Measurements from ENCODE around the gene PSMG3. TPM values are rescaled to one million over a fixed set of nuclear protein-coding genes. Genes with fewer than 3 reads are reported as not detected.
A peak's percentile ranks its signal among the peaks of the same experiment; 100 is the strongest.

The PSMG3 gene
- total and polyA plus RNA-seq, 4 donors: 14.1 to 45.2 (median 30.9) TPM

DNA sequence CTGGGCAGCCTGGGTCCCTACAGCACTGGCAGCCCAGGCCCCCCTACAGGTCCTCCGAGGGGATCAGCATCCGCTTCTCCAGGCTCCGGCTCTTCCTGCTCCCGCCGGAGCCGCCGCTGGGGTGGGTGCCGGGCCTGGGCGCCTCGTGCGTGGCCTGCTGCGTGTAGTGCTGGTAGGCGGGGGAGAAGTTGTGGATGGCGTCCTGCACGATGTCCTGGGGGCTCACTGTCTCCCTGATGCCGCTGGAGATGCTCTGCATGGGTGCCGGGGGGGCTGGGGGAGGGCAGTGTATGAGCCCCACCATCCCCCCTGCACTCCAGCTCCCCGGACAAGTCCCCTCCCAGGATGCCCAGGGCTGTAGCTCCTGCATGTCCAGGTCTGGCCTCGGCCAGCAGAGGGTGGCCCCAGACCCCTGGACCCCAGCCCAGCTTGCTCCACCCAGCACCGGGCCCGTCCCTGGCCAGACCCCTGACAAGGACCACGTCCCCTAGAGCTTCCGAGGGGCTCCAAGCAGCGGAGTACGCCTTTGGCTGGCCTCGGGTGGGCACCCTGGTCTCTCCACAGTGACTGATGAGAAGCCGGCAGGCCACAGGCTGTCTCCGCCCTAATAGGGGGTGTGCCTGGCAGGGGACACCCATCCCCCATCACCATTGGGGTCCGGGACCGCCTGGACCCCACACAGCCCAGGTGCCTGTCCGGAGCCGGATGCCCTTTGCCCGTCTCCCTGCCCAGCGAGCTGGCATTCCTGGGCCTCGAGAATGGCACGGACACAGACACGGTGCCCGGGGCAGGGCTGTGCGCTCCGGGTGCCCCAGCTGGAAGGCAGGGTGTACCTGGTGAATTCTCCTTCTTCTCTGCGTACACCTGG lies 22.7 kb downstream of the PSMG3 start:
- 87 to 89% methylated on average over 39 to 41 of the region's 41 CpGs for WGBS, 2 donors
- no peaks in the 10 kb centered on the region for H3K4me1 ChIP-seq (ENCODE audit: control insufficient read depth in 1 of 2, insufficient read depth in 2 of 2, low read length in 2 of 2)
- H3K27me3 ChIP-seq (ENCODE audit: control insufficient read depth in 1 of 2, insufficient read depth in 2 of 2, low read length in 1 of 2): no peaks in the 10 kb centered on the region
- no peak overlapping the region for H3K4me3 ChIP-seq (ENCODE audit: low read length in 2 of 2)
- no peaks in the 10 kb centered on the region for H3K36me3 ChIP-seq (ENCODE audit: control insufficient read depth in 1 of 2, insufficient read depth in 2 of 2, low read length in 1 of 2)
- ATAC-seq (ENCODE audit: low FRiP score): no peak
- H3K9me3 ChIP-seq (ENCODE audit: control insufficient read depth, low read length): no peaks in the 10 kb centered on the region
- H3K27ac ChIP-seq (ENCODE audit: low read depth in 1 of 2, low read length in 2 of 2): no peak overlapping the region
- DNase-seq: no peak
- intact Hi-C loops (cut with DNase I): no loop called here

DNA sequence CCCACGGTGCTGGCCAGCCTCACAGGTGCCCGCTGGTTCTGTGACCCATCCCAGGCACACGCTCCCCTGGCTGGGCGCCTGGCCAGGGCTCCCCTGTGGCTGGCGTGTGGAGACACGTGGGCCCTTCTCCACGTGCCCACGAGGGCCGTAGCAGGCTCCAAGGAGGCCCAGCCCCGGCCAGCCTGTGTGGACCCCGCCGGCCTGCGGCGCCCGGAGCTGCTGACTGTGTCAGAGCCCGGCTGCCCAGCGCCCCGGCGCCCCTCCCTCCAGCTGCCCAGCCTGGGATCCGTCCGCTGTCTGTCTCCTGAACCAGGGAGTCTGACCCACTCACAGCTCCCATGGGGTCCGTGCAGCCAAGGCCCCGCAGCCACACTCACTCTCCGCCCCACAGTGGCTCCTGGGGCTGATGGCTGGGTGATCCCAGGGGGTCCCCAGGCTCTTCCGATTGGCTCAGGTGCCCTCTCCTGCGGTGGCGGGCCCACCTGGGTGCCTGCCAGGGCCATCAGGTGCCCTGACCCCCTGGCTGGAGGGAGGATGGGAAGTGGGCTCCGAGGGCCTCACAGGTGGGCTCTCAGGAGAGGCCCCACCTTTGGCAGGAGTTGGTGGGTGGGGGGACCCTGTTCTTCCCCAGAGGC lies 23.4 kb downstream of the PSMG3 start:
- Histone ChIP-seq H3K9me3 (ENCODE audit: control insufficient read depth, low read length) (no peaks in the 10 kb centered on the region), H3K27ac (ENCODE audit: low read depth in 1 of 2, low read length in 2 of 2) (no peak overlapping the region), H3K4me1 (ENCODE audit: control insufficient read depth in 1 of 2, insufficient read depth in 2 of 2, low read length in 2 of 2) (no peaks in the 10 kb centered on the region), H3K36me3 (ENCODE audit: control insufficient read depth in 1 of 2, insufficient read depth in 2 of 2, low read length in 1 of 2) (no peaks in the 10 kb centered on the region), H3K4me3 (ENCODE audit: low read length in 2 of 2) (no peak overlapping the region), H3K27me3 (ENCODE audit: control insufficient read depth in 1 of 2, insufficient read depth in 2 of 2, low read length in 1 of 2) (no peaks in the 10 kb centered on the region)
- intact Hi-C loops (cut with DNase I): no loop called here
- DNase-seq (no peak), ATAC-seq (ENCODE audit: low FRiP score) (no peak)
- 80 to 81% methylated on average over 27 to 28 of the region's 28 CpGs for WGBS, 2 donors

- 78 to 79% methylated on average over 40 of the region's 40 CpGs for WGBS, 2 donors
- Histone ChIP-seq H3K27me3 (ENCODE audit: control insufficient read depth in 1 of 2, insufficient read depth in 2 of 2, low read length in 1 of 2) (no peaks in the 10 kb centered on the region), H3K4me3 (ENCODE audit: low read length in 2 of 2) (no peak overlapping the region), H3K27ac (ENCODE audit: low read depth in 1 of 2, low read length in 2 of 2) (no peak overlapping the region), H3K9me3 (ENCODE audit: control insufficient read depth, low read length) (no peaks in the 10 kb centered on the region), H3K4me1 (ENCODE audit: control insufficient read depth in 1 of 2, insufficient read depth in 2 of 2, low read length in 2 of 2) (no peaks in the 10 kb centered on the region), H3K36me3 (ENCODE audit: control insufficient read depth in 1 of 2, insufficient read depth in 2 of 2, low read length in 1 of 2) (peaks cover 0 to 4% of the 10 kb centered on the region in 2 donors)
- intact Hi-C loops (cut with DNase I): no loop called here
- DNase-seq: no peak
- peak; percentile 1 for ATAC-seq (ENCODE audit: low FRiP score)
Observed at GRCh38 chr7:1545417-1546246, 24.2 kb downstream of the PSMG3 start.

DNA sequence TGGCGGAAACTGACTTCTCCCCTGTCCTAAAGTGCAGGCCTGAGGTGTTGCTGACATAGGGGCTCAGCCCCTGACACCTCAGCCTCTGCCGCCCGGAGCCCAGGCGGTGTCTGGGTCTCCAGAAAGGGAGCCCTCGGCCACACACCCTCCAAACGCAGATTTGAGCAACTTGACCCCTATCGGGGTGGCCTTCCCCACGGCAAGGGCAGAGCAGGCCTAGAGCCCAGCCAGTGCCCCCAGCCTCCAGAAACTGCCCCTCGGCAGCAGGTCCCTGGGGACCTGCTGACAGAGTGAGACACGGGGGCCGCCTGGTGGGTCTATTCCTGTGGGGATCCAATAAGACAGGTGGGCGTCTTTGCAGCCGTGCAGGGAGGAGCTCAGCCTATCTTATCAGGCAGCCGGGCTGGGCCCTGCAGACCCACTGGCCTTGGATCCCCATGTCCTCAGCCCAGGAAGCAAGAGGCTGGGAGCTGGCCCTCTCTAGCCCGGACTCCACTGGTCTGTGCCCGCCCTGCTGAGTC lies 24.9 kb downstream of the PSMG3 start:
- Histone ChIP-seq H3K27me3 (ENCODE audit: control insufficient read depth in 1 of 2, insufficient read depth in 2 of 2, low read length in 1 of 2) (no peaks in the 10 kb centered on the region), H3K27ac (ENCODE audit: low read depth in 1 of 2, low read length in 2 of 2) (no peak overlapping the region), H3K9me3 (ENCODE audit: control insufficient read depth, low read length) (no peaks in the 10 kb centered on the region), H3K4me3 (ENCODE audit: low read length in 2 of 2) (no peak overlapping the region), H3K36me3 (ENCODE audit: control insufficient read depth in 1 of 2, insufficient read depth in 2 of 2, low read length in 1 of 2) (peaks cover 0 to 7% of the 10 kb centered on the region in 2 donors), H3K4me1 (ENCODE audit: control insufficient read depth in 1 of 2, insufficient read depth in 2 of 2, low read length in 2 of 2) (no peaks in the 10 kb centered on the region)
- intact Hi-C loops (cut with DNase I): loop anchor here in 1 of 2 donors (5.0 kb wide), 1 partner anchor 38 kb away; no protein-coding TSS in a partner anchor
- ATAC-seq (ENCODE audit: low FRiP score) (peak; percentile 1), DNase-seq (no peak)
- WGBS, 2 donors: 78 to 79% methylated on average over 15 to 16 of the region's 16 CpGs

- no peak for DNase-seq
Observed at GRCh38 chr7:1544178-1544895, 25.5 kb downstream of the PSMG3 start.

GRCh38 chr7:1543826-1544177 lies 26.0 kb downstream of the PSMG3 start:
- Histone ChIP-seq H3K4me3 (ENCODE audit: low read length in 2 of 2) (no peak overlapping the region), H3K4me1 (ENCODE audit: control insufficient read depth in 1 of 2, insufficient read depth in 2 of 2, low read length in 2 of 2) (no peaks in the 10 kb centered on the region), H3K9me3 (ENCODE audit: control insufficient read depth, low read length) (no peaks in the 10 kb centered on the region), H3K27ac (ENCODE audit: low read depth in 1 of 2, low read length in 2 of 2) (no peak overlapping the region), H3K36me3 (ENCODE audit: control insufficient read depth in 1 of 2, insufficient read depth in 2 of 2, low read length in 1 of 2) (peaks cover 0 to 8% of the 10 kb centered on the region in 2 donors), H3K27me3 (ENCODE audit: control insufficient read depth in 1 of 2, insufficient read depth in 2 of 2, low read length in 1 of 2) (no peaks in the 10 kb centered on the region)
- intact Hi-C loops (cut with DNase I): loop anchor here in 1 of 2 donors (5.0 kb wide), 1 partner anchor 37 kb away; no protein-coding TSS in a partner anchor
- 85 to 92% methylated on average over 6 of the region's 6 CpGs for WGBS, 2 donors
- no peak for ATAC-seq (ENCODE audit: low FRiP score)
- DNase-seq: peak in 1 of 2 donors; percentile 43

More at GRCh38 chr7:1544178-1544895, 25.5 kb downstream of the PSMG3 start:
- H3K27ac ChIP-seq (ENCODE audit: low read depth in 1 of 2, low read length in 2 of 2): no peak overlapping the region
- no peaks in the 10 kb centered on the region for H3K4me1 ChIP-seq (ENCODE audit: control insufficient read depth in 1 of 2, insufficient read depth in 2 of 2, low read length in 2 of 2)
- no peak overlapping the region for H3K4me3 ChIP-seq (ENCODE audit: low read length in 2 of 2)
- intact Hi-C loops (cut with DNase I): loop anchor here in 1 of 2 donors (5.0 kb wide), 1 partner anchor 37 kb away; no protein-coding TSS in a partner anchor
- 79 to 80% methylated on average over 41 of the region's 41 CpGs for WGBS, 2 donors
- no peaks in the 10 kb centered on the region for H3K9me3 ChIP-seq (ENCODE audit: control insufficient read depth, low read length)
- no peaks in the 10 kb centered on the region for H3K27me3 ChIP-seq (ENCODE audit: control insufficient read depth in 1 of 2, insufficient read depth in 2 of 2, low read length in 1 of 2)
- no peak for ATAC-seq (ENCODE audit: low FRiP score)
- peaks cover 0 to 8% of the 10 kb centered on the region in 2 donors for H3K36me3 ChIP-seq (ENCODE audit: control insufficient read depth in 1 of 2, insufficient read depth in 2 of 2, low read length in 1 of 2)

DNA sequence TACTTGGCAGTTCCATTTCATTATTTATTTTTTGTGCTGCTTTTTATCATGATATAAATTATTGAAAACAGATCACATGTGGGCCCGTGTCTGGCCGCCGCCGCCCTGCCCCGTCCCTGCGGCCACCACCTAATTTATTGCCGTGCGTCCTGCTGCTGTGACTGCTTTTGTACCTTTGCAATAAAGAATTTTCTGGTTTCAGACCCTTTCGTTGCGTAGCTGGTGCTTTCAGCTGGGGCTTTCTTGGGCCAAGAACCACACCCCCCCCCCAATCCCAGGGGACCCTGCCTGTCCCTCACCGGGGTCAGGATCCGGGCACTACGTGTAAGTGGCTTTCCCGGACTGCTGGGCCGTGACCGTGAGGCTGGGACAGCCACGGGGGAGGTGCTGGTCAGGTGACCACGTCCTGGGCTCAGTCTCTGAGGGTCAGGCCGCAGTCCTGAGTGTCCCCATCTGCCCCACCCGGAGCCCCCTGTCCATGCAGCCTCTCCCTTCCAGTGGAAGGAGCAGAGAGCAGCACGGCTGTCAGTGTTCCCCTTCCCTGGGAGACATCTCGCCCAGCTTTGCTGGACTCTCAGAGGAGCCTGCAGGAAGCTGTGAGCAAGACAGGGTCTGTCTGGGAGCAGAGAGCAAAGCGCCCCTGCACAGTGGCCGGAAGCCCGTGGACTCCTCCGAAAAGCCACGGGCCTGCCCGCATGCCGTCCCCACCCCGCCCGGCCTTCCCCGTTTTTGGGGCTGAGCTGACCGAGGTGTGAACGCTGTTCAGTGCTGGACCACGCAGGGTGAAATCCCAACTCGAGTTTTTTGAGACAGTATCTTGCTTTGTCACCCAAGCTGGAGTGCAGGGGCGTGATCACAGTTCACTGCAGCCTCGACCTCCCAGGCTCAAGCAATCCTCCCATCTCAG lies 26.7 kb downstream of the PSMG3 start:
- no peaks in the 10 kb centered on the region for H3K9me3 ChIP-seq (ENCODE audit: control insufficient read depth, low read length)
- H3K27me3 ChIP-seq (ENCODE audit: control insufficient read depth in 1 of 2, insufficient read depth in 2 of 2, low read length in 1 of 2): no peaks in the 10 kb centered on the region
- H3K27ac ChIP-seq (ENCODE audit: low read depth in 1 of 2, low read length in 2 of 2): no peak overlapping the region
- H3K4me1 ChIP-seq (ENCODE audit: control insufficient read depth in 1 of 2, insufficient read depth in 2 of 2, low read length in 2 of 2): no peaks in the 10 kb centered on the region
- intact Hi-C loops (cut with DNase I): loop anchor here in 1 of 2 donors (5.0 kb wide), 1 partner anchor 36 kb away; no protein-coding TSS in a partner anchor
- no peak overlapping the region for H3K4me3 ChIP-seq (ENCODE audit: low read length in 2 of 2)
- ATAC-seq (ENCODE audit: low FRiP score) (no peak), DNase-seq (no peak)
- WGBS, 2 donors: 75 to 77% methylated on average over 38 of the region's 38 CpGs
- peaks cover 0 to 8% of the 10 kb centered on the region in 2 donors for H3K36me3 ChIP-seq (ENCODE audit: control insufficient read depth in 1 of 2, insufficient read depth in 2 of 2, low read length in 1 of 2)

Measured in aorta (tissue), 5 donors.